ENCODE data around the gene POMC.
"Not testable (repeated sequence)": the region's sequence is repeated elsewhere in the genome, so short reads cannot be mapped to it uniquely, and the experiment has no call there.

The POMC gene

DNA sequence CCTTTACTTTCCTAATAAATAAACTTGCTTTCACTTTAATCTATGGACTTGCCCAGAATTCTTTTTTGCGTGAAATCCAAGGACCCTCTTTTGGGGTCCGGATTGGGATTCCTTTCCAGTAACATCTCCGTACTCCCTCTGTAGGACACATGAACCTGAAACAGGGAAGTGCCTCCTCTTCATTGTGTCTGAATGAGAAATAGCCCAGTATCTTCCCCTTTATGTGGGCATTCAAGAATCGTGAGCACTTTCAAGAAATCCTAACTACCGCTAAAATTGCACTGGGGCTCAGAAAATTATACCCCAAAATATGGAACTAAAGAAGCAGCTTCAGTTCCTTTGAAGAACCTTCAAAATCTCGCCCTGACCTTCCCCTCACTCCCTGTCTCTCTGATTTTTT is 7.8 kb upstream of the POMC start:
- DNase-seq, result no peak

DNA sequence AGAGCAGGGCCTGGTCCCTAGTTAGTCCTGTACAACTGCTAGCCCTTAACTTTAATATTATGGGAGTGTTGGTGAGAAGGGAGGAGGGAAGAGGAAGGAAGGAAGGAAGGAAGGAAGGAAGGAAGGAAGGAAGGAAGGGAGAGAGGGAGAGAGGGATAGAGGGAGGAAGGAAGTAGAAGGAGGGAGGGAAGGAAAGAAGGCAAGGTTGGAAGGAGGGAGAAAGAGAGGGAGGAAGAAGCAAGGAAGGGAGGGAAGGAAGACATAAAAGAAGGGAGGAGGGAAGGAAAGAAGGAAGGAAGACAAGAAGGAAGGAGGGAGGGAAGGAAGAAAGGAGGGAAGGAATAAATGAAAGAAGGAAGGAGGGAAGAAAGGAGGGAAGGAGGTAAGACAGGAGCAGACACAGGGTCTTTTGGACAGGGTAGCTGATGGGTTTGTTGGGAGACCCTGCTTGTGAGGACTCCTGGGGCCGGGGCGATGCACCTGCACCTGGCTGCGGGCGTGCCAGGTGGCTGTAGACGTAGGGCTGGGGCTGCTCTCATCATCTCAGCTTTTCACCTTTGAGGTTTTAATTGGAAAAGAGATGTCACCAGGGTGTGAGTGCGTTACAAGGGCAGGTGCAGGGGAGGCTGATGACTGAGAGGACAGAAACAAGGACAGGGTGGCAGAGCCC is 5.9 kb upstream of the POMC start:
- DNase-seq, result no peak

DNA sequence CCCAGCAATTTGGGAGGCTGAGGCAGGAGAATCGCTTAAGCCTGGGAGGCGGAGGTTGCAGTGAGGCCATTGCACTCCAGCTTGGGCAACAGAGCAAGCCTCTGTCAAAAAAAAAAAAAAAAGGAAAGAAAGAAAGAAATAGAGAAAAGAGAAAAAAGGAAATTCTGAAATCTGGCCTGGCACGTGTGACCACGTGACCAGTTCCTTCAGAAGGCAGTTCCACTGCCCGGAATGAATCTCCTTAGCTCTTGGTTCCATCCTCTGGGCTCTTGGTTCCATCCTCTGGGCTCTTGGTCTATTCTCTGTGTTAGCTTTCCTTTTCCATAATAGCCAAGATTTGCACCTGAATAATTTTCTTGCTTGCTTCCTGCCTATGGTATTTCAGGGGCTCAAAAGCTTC is 5.3 kb upstream of the POMC start:
- DNase-seq, result no peak

DNA sequence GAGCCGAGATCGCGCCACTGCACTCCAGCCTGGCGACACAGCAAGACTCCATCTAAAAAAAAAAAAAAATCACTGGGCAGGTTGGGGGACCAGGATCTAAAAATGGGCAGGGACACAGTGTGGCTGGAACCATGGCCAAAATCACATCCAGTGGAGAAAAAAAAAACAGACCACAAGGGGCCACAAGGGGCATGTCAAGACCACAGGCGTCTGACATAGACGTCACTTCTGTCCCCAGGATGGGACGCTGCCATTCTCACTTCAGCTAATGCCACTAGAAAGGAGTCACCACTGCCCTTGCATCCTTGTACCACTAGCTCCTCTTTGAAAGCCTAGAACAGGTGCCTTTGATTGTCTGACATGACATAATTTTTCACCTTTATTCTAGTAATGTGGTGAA is 2.5 kb upstream of the POMC start:
- no peak for DNase-seq

DNA sequence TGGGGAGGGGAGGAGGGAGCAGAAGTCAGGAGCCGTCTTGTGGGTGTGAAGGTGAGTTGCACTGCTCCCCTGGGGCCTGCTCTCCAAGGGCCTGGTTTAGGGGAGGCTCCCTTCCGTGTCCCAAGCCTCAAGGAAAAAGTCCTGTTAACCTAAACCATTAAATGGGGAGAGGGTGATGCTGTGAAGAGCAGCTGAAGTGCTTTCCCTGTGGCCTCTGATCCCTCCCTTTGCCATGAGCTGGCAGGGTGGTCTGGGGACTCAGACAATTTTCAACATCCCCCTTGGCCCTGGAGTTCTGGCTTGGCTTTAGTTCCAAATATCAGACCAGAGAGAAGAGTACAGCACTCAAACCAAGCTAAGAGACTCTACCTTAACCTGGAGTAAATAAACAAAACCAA is 692 bp upstream of the POMC start:
- DNase-seq, result no peak

DNA sequence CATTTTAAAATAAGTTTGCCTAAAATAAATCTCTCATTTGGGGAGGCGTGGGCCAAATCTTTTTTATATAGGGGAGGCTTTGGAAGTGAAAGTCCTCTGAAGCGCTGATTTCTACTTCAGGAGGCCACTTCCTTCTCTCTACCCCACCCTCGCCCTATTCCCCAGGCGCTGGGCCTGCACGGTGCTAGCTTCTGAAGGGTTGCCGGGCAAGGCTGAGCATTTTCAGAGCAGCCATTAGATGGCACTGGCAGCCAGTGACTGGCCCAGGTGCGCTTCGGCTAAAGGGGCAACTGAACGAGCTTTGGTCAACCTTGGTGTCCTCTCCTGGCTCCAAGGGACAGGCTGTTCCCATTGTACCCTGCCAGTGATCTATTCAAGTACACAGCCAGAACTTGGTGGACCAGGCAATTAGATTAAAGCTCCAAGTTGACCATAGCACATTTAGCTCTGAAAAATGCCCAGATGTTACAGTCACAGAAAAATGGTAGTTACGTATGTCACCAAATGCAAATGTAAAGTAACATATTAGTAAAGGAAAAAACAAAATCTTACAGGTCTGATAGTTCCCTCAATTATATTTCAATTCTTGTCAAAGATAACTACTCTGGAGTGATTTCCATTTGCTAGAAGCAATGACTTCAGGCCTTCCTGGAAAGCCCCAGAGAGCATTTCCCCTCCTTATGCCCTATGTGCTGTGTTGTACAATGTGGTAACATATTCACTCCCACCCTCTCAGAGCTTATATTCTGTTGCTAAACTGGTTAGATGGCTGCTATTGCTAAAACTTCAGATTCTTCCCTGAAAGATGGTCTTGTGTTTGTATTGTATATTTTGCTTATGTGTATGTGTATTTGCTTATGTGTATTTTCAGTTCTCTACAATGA is 2.1 kb downstream of the POMC start:
- DNase-seq, result peak; percentile 71

DNA sequence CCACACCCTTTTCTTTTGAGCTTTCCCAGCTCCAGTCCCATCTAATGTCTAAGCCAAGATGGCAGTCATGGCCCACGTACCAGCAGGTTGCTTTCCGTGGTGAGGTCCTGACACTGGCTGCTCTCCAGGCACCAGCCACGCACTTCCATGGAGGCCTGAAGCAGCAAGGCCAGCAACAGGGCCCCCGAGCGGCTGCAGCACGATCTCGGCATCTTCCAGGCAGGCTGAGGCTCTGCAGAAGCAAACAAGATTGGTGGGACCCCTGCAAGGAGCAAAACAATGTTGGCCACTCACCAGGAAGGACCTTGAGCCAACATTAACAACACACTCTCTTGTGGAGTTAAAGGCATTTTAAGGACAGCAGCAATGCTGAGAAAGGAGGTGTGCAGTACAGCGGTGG is 3.8 kb downstream of the POMC start:
- no peak for DNase-seq

DNA sequence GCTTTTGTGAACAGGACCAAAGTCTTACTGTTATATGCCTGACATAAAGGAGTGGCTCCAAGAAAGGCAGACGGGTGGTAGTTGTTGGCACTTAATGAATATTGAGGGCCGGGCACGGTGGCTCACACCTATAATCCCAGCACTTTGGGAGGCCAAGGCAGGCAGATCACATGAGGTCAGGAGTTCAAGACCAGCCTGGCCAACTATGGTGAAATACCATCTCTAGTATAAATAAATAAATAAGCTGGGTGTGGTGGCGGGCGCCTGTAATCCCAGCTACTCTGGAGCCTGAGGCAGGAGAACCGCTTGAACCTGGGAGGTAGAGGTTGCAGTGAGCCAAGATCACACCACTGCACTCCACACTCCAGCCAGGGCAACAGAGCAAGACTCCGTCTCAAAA is 6.3 kb downstream of the POMC start:
- not testable (repeated sequence) for DNase-seq

DNA sequence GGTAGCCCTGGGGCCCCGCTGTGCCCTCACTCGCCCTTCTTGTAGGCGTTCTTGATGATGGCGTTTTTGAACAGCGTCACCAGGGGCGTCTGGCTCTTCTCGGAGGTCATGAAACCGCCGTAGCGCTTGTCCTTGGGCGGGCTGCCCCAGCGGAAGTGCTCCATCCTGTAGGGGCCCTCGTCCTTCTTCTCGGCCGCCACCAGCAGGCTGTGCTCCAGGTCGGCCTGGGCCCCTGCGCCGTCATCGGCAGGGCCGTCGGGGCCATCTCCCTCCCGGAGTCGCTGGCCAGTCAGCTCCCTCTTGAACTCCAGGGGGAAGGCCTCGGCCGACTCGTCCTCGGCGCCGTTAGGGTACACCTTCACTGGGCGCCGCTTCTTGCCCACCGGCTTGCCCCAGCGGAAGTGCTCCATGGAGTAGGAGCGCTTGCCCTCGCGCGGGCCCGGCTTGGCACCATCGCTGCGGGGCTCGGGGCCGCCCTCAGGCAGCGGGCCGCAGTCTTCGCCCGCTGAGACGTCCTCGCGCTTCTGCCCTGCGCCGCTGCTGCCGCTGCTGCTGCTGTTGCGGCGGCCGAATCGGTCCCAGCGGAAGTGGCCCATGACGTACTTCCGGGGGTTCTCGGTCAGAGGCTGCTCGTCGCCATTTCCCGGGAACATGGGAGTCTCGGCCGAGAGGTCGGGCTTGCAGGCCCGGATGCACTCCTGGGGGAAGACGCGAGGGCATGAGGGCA is 7.2 kb downstream of the POMC start:
- no peak for DNase-seq

DNA sequence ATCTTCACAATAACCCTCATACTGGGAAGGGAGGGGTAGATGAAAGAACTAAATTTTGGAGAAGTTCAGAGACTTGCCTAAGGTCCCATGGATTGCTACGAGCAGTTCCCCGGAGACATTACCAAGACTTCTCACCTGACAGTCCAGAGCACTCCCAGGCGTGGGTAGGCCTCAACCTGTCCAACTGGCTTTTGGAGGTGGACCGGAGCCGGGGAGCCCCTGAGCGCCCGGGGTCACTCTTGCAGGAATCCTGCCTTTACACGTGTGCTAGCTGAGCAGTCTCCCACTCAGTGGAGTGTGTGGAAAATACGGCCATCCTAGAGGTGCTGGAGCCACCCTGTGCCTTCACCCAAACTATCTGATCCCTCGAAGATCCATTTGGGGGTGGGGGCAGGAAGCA is 8.0 kb downstream of the POMC start:
- no peak for DNase-seq

DNA sequence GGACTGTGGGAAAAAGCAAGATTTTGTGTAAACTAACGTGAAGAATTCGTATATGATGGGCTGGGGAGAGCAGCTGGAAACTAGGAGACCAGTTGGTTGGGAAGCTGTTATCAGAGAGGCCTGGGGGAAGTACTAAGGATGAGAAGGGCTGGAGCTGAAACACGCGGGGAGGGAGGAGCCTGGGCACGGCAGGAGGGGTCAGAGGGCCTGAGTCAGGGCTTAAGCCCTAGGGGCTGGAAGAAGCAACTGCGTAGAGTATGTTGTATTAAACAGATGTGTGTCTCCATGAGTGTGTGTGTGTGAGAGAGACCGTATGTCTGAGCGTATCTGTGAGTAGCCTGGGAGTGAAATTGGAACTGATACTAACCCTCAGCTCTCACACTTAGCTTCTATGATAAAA is 8.4 kb downstream of the POMC start:
- DNase-seq, result peak; percentile 26

DNA sequence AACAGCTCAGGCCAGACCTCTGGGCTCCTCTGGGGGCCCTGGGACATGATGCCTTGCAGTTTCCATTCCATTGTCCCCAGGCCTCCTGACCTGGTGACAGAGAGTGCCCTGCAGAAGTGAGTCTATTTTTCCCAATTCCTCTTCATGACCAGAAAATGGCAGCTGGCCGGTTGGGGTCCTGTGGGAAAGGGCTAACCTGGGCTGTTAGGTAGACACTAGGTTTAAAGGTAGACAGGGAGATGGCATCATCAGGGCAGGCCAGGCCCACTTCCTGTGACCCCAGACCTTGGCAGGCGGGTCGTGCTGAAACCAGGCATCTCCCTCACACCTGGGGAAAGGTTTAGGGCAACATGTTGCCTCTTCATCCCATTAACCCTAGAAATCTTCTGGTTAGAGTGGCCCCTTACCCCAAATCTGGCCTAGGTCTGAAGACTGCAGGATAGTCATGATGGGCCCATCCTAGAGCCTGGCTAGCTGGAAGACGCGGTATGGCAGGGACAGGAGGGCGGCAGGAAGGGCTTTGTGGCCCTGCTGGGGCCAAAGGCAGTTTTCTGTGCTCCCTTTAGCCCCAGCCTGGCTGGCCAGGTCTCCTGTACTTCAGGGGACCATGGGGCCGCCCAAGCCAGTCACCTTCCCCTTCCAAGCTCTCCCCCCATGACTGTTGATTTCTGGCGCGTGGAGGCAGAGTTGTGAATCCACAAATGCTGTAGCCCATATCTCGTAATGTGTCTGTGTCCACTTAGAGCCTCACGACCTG is 10.1 kb downstream of the POMC start:
- no peak for DNase-seq

DNA sequence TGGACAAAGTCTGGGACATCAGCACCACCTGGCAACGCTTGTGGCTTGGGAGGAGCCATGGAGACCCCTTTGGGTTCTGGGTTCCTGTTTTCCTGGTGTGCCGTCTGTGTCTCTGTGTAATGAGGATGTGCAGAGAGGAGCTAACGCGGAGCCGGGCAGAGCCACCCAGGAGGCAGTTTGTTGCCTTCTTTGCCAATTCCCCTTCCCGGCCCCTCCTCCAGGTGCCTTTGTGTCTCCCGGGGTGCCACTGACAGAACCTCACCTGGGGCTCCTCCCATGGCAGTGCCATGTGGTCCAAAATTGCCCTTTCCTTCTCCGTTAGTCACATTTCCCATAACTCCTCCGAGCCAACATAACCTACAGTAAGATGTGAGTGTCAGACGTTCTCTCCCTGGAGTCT is 13.0 kb downstream of the POMC start:
- DNase-seq, result no peak

DNA sequence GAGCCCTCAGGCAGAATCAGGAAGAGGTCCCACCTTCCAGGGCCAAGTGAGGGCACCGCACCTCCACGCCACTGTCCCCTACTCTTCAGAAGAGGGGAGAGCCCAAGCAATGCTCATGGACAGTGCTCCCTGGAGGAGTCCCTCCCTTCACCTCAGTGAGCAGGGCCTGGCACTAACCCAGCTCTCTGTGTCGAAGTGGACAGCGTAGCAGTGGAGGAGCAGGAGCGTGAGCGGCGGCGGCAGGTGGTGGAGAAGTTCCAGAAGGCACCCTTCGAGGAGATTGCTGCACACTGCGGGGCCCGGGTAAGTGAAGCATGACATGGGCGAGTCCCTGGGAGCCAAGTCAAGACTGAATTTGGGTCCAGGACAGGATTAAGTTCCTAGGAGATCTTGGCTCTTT is 16.7 kb downstream of the POMC start:
- no peak for DNase-seq

DNA sequence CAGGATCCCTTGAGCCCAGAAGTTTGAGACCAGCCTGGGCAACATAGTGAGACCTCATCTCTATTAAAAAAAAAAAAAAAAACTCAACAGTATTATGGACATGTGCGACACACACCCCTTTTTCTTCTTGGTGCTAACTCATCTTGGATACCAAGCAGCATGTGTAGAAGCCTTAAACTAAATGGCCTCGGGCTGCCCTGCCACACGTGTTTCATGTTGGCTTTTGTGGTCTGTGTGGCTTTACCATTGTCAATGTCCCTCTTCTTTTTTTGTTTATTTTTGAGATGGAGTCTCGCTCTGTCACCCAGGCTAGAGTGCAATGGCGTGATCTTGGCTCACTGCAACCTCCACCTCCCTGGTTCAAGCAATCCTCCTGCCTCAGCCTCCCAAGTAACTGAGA is 17.4 kb downstream of the POMC start:
- DNase-seq, result not testable (repeated sequence)

DNA sequence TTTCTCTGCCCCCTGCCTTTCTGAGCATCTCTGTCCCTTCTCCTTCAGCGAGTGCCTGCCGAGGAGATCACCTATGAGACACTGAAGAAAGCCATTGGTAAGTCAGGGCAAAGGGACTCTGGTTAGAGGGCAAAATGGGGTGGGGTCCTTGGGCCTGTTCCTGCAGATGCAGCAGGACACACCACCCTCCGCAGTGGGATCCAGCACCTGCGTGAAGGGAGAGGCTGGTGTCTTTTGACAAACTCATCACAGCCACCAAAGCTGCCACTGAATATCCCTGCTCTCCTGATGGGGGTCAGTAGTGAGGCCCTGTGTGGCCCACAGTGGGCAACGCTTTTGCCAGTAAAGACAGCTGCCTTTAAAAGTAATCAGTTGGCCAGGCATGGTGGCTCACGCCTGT is 18.7 kb downstream of the POMC start:
- no peak for DNase-seq

DNA sequence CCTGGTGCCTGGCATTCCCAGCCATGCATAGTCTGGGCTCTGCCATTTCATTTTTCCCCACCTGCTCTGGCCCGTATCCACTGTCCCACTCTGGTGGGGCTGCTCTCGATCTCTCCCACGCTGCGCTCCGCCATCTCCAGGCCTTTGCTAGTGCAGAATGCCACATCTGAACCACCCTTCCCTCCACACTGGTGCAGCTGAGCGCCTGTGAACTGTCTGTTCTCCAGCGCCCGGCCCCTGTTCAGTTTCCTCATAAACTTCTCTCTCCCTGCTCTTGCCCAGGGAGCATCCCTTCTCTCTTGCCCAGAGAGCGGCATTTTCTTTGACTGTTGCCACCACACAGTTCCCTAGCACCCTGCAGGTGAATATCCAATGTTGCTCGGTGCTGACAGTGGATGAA is 21.5 kb downstream of the POMC start:
- DNase-seq, result no peak

DNA sequence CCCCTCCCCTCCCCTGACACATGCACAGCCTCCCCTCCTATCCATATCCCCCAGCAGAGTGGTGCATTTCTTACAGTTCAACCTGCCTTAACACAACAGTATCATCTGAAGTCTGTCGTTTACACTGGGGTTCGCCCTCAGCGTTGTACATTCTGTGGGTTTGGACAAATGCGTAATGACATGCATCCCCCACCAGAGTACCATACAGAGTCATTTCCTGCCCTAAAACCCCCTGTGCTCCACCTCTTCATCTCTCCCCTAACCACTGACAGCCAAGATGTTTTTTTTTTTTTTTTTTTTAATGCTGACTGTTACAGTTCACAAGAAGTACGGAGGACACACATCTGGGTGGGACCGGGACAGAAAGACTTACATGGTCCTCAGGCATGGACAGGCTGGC is 22.6 kb downstream of the POMC start:
- DNase-seq, result no peak

DNA sequence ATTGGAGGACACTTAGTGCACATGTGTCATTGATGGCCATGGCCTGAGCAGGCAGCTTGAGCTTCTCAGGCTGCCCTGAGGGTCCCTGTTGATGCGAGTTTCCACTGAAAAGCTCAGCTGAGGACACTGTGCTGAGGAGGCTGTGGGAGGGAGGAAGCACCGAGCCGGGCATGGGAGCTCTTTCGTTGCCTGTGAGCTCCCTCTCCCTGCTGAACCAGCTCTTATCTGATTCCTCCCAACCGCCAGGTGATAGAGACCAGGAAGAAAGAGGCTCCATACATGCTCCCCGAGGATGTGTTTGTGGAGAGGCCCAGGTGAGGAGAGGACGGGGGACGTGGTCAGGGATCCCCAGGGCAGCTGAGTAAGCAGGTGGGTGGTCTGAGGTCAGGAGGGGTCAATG is 27.3 kb downstream of the POMC start:
- DNase-seq, result no peak

DNA sequence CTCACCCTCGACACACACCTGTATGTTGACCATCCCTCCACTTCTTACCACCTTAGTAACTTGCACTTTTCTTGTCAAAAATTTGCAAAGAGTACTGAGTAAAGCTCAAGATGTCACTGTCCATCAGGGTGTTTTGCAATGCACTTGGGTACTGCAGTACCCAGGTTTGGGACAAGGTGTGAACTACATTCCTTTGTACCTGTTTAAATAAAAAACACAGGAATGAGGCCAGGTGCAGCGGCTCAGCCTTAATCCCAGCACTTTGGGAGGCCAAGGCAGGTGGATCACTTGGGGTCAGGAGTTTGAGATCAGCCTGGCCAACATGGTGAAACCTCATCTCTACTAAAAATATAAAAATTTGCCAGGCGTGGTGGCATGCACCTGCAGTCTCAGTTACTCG is 27.8 kb downstream of the POMC start:
- DNase-seq, result not testable (repeated sequence)

DNA sequence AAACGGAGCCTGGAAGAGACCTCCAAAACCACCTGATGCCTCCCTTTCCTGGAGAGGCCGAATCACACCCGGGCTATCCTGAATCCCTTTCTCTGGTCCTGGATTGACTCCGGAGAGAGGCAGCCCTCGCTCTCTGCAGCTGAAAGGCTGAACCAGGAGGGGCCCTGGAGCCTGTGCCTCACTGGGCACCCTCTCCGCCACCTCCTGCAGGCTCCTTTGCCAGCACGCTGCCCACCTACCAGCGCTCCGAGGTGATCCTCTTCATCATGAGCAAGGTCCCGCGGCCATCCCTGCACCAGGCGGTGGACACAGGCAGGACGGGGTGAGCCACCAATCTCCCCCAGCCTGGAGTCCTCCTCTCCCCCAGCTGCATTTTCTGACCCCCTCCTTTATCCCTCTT is 35.7 kb downstream of the POMC start:
- DNase-seq, result no peak

DNA sequence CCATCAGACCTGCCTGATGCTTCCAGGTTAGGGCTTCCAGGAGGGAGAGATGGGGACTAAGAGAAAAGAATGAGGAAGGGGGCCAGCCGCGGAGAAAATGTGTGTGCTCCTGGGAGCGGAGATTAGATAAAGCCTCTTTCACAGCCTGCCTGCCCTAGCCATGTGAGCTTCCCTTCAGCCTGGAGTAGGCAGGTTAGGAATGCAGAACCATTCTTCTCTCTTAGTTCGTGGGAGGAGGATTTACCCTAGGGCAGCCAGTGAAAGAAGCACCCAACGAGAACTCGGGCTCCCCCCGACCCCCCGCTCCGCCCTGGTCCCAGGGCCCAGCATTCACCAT is 36.1 kb downstream of the POMC start:
- DNase-seq, result no peak

DNA sequence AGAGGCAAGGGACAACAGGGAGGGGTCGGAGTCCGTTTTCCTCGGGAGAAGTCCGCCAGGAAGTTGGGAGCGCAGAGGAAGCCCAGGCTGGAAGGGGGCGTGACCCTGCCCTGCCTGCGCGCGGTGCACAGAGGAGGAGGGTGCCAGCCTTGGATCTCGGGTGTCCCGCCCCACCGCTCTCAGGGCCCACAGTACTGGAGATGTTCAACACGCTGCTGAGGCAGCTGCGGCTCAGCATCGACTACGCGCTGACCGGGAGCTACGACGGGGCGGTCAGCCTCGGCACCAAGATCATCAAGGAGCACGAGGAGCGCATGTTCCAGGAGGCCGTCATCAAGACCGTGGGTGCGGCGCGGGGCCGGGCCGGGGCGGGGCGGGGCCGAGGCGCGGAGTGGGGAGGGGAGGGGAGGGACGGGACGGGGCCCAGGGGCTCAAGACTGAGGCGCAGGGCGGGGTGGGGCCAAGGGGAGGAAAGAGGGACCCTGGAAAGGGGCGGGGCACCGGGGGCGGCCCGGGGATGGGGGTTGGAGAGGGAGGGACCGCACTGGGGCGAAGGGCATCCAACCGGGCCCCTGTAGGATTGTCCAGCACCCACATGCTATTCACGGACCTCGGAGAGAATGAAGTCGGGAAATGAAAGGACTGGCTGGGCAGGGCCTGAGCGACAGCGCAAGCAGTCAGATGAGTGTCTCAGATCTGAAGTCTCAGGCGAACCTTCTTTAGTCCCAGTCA is 36.6 kb downstream of the POMC start:
- no peak for DNase-seq
